ENCODE measurements around the gene MRPL28. TPM values are rescaled to one million over a fixed set of nuclear protein-coding genes. Genes with fewer than 3 reads are reported as not detected.

The MRPL28 gene
- total and polyA plus RNA-seq, 2 donors (not counting 3 experiments of a cell fraction or from before 2014, with no cell fraction given) = 104 to 180 TPM

GRCh38 chr16:360698-361336 is 9.5 kb downstream of the MRPL28 start:
- Histone ChIP-seq H3K4me1 (ENCODE audit: control insufficient read depth, extremely low read depth, insufficient read depth, low read length) (no peaks in the 10 kb centered on the region), H3K27me3 (ENCODE audit: control insufficient read depth in 2 of 2, insufficient read depth in 2 of 2, low read length in 2 of 2) (no peaks in the 10 kb centered on the region), H3K79me2 (ENCODE audit: control insufficient read depth, insufficient read depth, low read length) (no peaks in the 10 kb centered on the region), H2AFZ (ENCODE audit: low read depth, low read length) (no peak overlapping the region), H3K4me3 (replicated peaks in 1 of 3; ENCODE audit: insufficient read depth in 1 of 3, low read depth in 1 of 3, low read length in 3 of 3) (no peak overlapping the region), H3K27ac (ENCODE audit: insufficient read depth, low read depth, low read length) (no peak overlapping the region), H3K9me3 (replicated peaks; ENCODE audit: control insufficient read depth, insufficient read depth, low read length) (no peaks in the 10 kb centered on the region), H3K9me1 (replicated peaks; ENCODE audit: control insufficient read depth, extremely low read depth, insufficient read depth, low read length) (no peaks in the 10 kb centered on the region), H4K20me1 (replicated peaks; ENCODE audit: control insufficient read depth, extremely low read depth, insufficient read depth, low read length) (no peaks in the 10 kb centered on the region), H3K9ac (replicated peaks; ENCODE audit: extremely low read depth, insufficient read depth, low read length) (no peak overlapping the region), H3K4me2 (ENCODE audit: insufficient read depth, low read length) (no peak overlapping the region), H3K36me3 (ENCODE audit: control insufficient read depth in 2 of 2, extremely low read depth in 1 of 2, insufficient read depth in 2 of 2, low read length in 2 of 2) (no peaks in the 10 kb centered on the region)
- intact Hi-C loops (cut with micrococcal nuclease) (no loop called here), dilution Hi-C loops (cut with MboI; ENCODE audit: extremely low pct_ligation_motif_present, low sequenced_read_pairs) (no loop called here)
- FAIRE-seq = no peak
- ChIA-PET POLR2A (no interaction called here), CTCF (interaction anchor here (1.6 to 4.8 kb wide), 7 partner anchors 10 to 295 kb away, joined by 7 to 130 read pairs (median 16); partner anchors contain the start of genes FAM234A and MRPL28)
- no TSS peak for BruUV-seq (replicated peaks)
- TF ChIP-seq EZH2 (IDR thresholded peaks at IDR 0.05; ENCODE audit: borderline replicate concordance, low read depth, low read length, severe bottlenecking) (no peak), FOS (IDR thresholded peaks at IDR 0.05; ENCODE audit: borderline replicate concordance, insufficient read depth, low read length) (no peak), CTCF (IDR thresholded peaks at IDR 0.05; ENCODE audit: extremely low read depth in 1 of 2, insufficient read depth in 1 of 2, low read depth in 1 of 2, low read length in 2 of 2) (no peak), POLR2A (IDR thresholded peaks at IDR 0.05; ENCODE audit: low read depth, low read length) (no peak), MAX (IDR thresholded peaks at IDR 0.05; ENCODE audit: insufficient read depth, insufficient read length) (no peak), GATA2 (IDR thresholded peaks at IDR 0.05; ENCODE audit: insufficient read depth, insufficient read length, low read depth, low read length) (no peak), MYC (IDR thresholded peaks at IDR 0.05; ENCODE audit: low read depth, low read length) (no peak), JUN (IDR thresholded peaks at IDR 0.05; ENCODE audit: borderline replicate concordance, insufficient read depth, insufficient read length, low read depth) (no peak), POLR2AphosphoS5 (IDR thresholded peaks at IDR 0.05; ENCODE audit: insufficient read depth, low read depth, low read length) (no peak)
- DNase-seq (ENCODE audit: low read depth, low spot score) = no peak

All from endothelial cell of umbilical vein (primary cell).